OCI-LY1 (cell line): ENCODE data around the gene SCN4B.

Source experiments
- EZH2 ChIP-seq: fragments of 200-600 bp; sonication (generic), shearing (Covaris generic); IDR thresholded peaks from 2 replicates; pipeline ENCODE4 v1.8.0; 2017; ENCODE audit warnings: borderline replicate concordance, mixed run types, mild to moderate bottlenecking, antibody characterized with exemption, low read length, moderate library complexity, mixed read lengths
- TF ChIP-seq, protein P1 (sequence below): fragments of 200-600 bp; sonication (generic), shearing (Covaris generic); IDR thresholded peaks from 2 replicates; pipeline ENCODE4 v1.5.1; 2017; ENCODE audit warnings: mild to moderate bottlenecking, antibody characterized with exemption, low read length, moderate library complexity, mixed read lengths

- TF ChIP-seq, protein P1, sequence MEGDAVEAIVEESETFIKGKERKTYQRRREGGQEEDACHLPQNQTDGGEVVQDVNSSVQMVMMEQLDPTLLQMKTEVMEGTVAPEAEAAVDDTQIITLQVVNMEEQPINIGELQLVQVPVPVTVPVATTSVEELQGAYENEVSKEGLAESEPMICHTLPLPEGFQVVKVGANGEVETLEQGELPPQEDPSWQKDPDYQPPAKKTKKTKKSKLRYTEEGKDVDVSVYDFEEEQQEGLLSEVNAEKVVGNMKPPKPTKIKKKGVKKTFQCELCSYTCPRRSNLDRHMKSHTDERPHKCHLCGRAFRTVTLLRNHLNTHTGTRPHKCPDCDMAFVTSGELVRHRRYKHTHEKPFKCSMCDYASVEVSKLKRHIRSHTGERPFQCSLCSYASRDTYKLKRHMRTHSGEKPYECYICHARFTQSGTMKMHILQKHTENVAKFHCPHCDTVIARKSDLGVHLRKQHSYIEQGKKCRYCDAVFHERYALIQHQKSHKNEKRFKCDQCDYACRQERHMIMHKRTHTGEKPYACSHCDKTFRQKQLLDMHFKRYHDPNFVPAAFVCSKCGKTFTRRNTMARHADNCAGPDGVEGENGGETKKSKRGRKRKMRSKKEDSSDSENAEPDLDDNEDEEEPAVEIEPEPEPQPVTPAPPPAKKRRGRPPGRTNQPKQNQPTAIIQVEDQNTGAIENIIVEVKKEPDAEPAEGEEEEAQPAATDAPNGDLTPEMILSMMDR, result no peak
- no peak for TF ChIP-seq EZH2
Observed at GRCh38 chr11:118126082-118126838, 26.4 kb downstream of the SCN4B start.
